Esophagus muscularis mucosa (tissue), 4 donors: ENCODE results near the gene ZIC4. TPM values are rescaled to one million over a fixed set of nuclear protein-coding genes. Genes with fewer than 3 reads are reported as not detected.

Experiments
- DNase-seq: peaks from one replicate; pipeline ENCODE4 v3.0.0-alpha.2; 2017; ENCODE audit errors: extremely low spot score
- H3K27ac ChIP-seq, 4 donors: fragments of 200-600 bp; sonication (generic); replicated peaks in 1 of 4; 1 replicate in 3 of 4; 2 replicates in 1 of 4; pipeline ENCODE4 v1.5.1; 2016 to 2019; ENCODE audit warnings: mild to moderate bottlenecking in 1 of 4
- H3K27me3 ChIP-seq, 4 donors: fragments of 200-600 bp; sonication (generic); one replicate each; pipeline versions ENCODE4 v1.5.1 to v1.6.0; 2016 to 2019
- H3K36me3 ChIP-seq, 4 donors: fragments of 200-600 bp; sonication (generic); one replicate each; pipeline ENCODE4 v1.5.1; 2016 to 2019
- H3K4me1 ChIP-seq, 4 donors: fragments of 200-600 bp; sonication (generic); one replicate each; pipeline ENCODE4 v1.5.1; 2016 to 2019
- H3K4me3 ChIP-seq, 4 donors: fragments of 200-600 bp; sonication (generic); 1 replicate in 2 of 4; 2 replicates in 2 of 4; pipeline ENCODE4 v1.5.1; 2016 to 2019; ENCODE audit warnings: mild to moderate bottlenecking in 4 of 4, moderate library complexity in 1 of 4
- H3K9me3 ChIP-seq, 4 donors: fragments of 200-600 bp; sonication (generic); 1 replicate in 3 of 4; 2 replicates in 1 of 4; pipeline ENCODE4 v1.5.1; 2016 to 2019
- EP300 ChIP-seq: sonication (generic); formaldehyde crosslinking; IDR thresholded peaks from one replicate; pipeline ENCODE4 v1.6.1; 2017; ENCODE audit warnings: antibody characterized with exemption
- POLR2A ChIP-seq: fragments of 450-650 bp; IDR thresholded peaks from one replicate; pipeline ENCODE4 v1.6.1; 2017; ENCODE audit warnings: antibody characterized with exemption, moderate library complexity, mild to moderate bottlenecking, low read depth
- POLR2AphosphoS5 ChIP-seq, 2 donors: sonication (generic); formaldehyde crosslinking; IDR thresholded peaks; one replicate each; pipeline ENCODE4 v1.6.1; 2017; ENCODE audit warnings: antibody characterized with exemption in 2 of 2
- WGBS: methylation state at CpG from one replicate; pipeline ENCODE4 v1.1.5; 2018; 5-methylcytosine and 5-hydroxymethylcytosine counted together
- intact Hi-C: fragments of 100-400 bp; cut with DNase I; formaldehyde crosslinking; loops from one replicate; pipeline ENCODE4 v1.15.1; 2023
- total RNA-seq, 4 donors: library from RNA; depleted of rRNA; stranded (reverse); fragments of >200 nt; gene quantifications; one replicate each; pipeline versions ENCODE4 v1.1.0 to v1.2.1, GENCODE V29; 2016
- TF ChIP-seq, protein P1 (sequence below), 3 experiments: fragments of 200-600 bp in 2 of 3; fragments of 450-650 bp in 1 of 3; sonication (generic) in 2 of 3; IDR thresholded peaks; one replicate each; pipeline ENCODE4 v1.5.1; 2017 to 2019; ENCODE audit warnings: antibody characterized with exemption in 3 of 3, mild to moderate bottlenecking in 2 of 3, moderate library complexity in 1 of 3

Gene ZIC4
- total RNA-seq, 4 donors from 2014 or later: not detected

DNA sequence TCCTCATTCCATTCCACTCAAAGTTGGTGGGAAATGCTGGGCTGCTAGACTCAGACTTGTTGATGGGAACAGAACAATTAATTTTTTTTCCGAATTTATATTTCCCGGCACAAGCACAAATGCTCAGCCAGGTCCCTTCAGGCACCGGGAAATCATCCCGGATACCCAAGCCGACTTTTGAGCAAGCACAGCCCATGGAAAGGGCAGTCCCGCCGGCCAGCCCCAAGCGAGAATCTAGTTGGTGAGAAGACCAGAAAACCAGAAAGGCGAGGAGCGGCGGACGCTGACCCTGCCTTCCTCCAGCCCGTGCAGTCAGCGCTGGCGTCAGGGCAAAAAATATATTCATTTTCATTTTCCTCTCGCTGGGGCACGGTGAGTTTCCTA lies 763 bp upstream of the ZIC4 start:
- Histone ChIP-seq H3K9me3 (peaks cover 0 to 5% (median 0%) of the 10 kb centered on the region in 4 donors), H3K4me3 (peak overlapping the region in 1 of 4 donors; percentile 30), H3K27ac (no peak overlapping the region), H3K36me3 (no peaks in the 10 kb centered on the region), H3K4me1 (peaks cover 28 to 72% (median 48%) of the 10 kb centered on the region in 4 donors), H3K27me3 (peaks cover 9 to 100% (median 78%) of the 10 kb centered on the region in 4 donors)
- peak; percentile 82 for DNase-seq
- intact Hi-C loops: no loop called here
- TF ChIP-seq, protein P1, sequence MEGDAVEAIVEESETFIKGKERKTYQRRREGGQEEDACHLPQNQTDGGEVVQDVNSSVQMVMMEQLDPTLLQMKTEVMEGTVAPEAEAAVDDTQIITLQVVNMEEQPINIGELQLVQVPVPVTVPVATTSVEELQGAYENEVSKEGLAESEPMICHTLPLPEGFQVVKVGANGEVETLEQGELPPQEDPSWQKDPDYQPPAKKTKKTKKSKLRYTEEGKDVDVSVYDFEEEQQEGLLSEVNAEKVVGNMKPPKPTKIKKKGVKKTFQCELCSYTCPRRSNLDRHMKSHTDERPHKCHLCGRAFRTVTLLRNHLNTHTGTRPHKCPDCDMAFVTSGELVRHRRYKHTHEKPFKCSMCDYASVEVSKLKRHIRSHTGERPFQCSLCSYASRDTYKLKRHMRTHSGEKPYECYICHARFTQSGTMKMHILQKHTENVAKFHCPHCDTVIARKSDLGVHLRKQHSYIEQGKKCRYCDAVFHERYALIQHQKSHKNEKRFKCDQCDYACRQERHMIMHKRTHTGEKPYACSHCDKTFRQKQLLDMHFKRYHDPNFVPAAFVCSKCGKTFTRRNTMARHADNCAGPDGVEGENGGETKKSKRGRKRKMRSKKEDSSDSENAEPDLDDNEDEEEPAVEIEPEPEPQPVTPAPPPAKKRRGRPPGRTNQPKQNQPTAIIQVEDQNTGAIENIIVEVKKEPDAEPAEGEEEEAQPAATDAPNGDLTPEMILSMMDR (IDR thresholded peaks at IDR 0.05): no peak
- TF ChIP-seq POLR2A (no peak), EP300 (no peak), POLR2AphosphoS5 (IDR thresholded peaks at IDR 0.05) (no peak)
- WGBS: 7% methylated on average over 17 of the region's 17 CpGs

DNA sequence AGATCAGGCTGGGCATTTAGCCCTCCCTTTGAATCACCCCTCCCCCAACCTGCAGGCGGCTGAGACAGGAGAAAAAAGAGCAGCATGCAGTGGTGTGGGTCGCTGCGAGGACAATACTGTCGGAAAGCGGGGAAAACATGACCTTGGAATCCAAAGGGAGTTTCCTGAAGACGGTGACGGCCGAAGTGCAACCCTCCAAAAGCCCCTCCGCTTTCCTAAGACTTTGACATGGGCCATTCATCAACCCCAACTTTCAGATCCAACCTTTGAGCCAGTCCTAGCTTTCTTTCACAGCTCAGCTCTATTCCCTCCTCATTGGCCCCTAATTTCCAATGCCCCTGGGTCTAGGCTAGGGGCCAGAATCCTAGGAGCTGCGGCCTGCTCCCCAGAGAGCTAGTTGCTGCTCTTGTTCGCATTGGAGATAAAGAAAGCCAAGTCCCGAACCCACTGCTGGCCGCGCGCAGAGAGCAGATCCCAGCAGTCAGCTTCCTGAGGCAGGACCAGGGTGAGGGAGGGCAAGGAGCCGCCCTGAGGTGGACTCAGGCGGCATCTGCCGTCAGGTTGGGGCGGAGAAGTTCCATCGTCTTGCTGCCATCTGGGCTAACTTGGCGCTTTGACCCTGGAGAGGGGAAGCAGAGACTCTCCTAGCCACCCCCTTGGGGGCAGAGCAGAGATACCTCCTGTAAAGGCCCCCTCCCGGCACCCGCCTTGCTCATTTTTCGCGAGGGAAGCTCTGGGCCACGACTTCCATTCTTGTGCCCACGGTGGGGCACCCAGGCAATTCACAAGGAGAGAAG lies 914 bp downstream of the ZIC4 start:
- peaks cover 17 to 55% (median 35%) of the 10 kb centered on the region in 4 donors for H3K4me1 ChIP-seq
- H3K27ac ChIP-seq: no peak overlapping the region
- H3K9me3 ChIP-seq: no peaks in the 10 kb centered on the region
- 16% methylated on average over 19 of the region's 27 CpGs for WGBS
- no peaks in the 10 kb centered on the region for H3K36me3 ChIP-seq
- no peak overlapping the region for H3K4me3 ChIP-seq
- TF ChIP-seq EP300 (no peak), POLR2A (no peak), POLR2AphosphoS5 (IDR thresholded peaks at IDR 0.05) (no peak)
- TF ChIP-seq, protein P1 (IDR thresholded peaks at IDR 0.05): no peak
- intact Hi-C loops: no loop called here
- DNase-seq: peak; percentile 77
- peaks cover 9 to 100% (median 63%) of the 10 kb centered on the region in 4 donors for H3K27me3 ChIP-seq

DNA sequence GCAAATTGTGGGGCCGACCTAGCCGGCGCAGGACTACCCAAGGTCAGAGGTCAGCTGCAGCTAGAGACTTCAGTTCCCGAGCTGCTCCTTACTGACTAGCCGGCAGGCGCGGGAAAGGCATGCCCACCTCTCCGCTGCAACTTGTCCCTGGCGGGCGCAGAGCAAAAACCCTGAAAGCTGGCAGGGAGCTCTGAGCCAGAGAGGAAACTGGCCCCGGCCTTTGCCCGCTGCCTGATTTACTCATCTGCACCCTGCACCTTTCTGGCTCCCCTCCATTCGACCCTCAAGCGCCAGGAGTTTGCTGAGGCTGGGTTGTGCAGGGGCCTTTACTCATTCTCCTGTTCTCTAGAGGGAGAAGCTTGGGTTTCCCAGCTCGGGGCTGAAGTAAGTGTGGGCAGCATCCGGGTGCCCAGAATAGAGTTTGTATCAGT lies 1.5 kb downstream of the ZIC4 start:
- TF ChIP-seq POLR2AphosphoS5 (IDR thresholded peaks at IDR 0.05): no peak
- TF ChIP-seq, protein P1 (IDR thresholded peaks at IDR 0.05): no peak
- no peak for TF ChIP-seq EP300
- TF ChIP-seq POLR2A: no peak
- peak; percentile 60 for DNase-seq
- peaks cover 11 to 49% (median 28%) of the 10 kb centered on the region in 4 donors for H3K4me1 ChIP-seq
- H3K27me3 ChIP-seq: peaks cover 4 to 100% (median 59%) of the 10 kb centered on the region in 4 donors
- intact Hi-C loops: no loop called here
- H3K9me3 ChIP-seq: peaks cover 0 to under 1% (median 0%) of the 10 kb centered on the region in 4 donors
- no peaks in the 10 kb centered on the region for H3K36me3 ChIP-seq
- 20% methylated on average over 16 of the region's 16 CpGs for WGBS
- H3K27ac ChIP-seq: no peak overlapping the region
- no peak overlapping the region for H3K4me3 ChIP-seq

DNA sequence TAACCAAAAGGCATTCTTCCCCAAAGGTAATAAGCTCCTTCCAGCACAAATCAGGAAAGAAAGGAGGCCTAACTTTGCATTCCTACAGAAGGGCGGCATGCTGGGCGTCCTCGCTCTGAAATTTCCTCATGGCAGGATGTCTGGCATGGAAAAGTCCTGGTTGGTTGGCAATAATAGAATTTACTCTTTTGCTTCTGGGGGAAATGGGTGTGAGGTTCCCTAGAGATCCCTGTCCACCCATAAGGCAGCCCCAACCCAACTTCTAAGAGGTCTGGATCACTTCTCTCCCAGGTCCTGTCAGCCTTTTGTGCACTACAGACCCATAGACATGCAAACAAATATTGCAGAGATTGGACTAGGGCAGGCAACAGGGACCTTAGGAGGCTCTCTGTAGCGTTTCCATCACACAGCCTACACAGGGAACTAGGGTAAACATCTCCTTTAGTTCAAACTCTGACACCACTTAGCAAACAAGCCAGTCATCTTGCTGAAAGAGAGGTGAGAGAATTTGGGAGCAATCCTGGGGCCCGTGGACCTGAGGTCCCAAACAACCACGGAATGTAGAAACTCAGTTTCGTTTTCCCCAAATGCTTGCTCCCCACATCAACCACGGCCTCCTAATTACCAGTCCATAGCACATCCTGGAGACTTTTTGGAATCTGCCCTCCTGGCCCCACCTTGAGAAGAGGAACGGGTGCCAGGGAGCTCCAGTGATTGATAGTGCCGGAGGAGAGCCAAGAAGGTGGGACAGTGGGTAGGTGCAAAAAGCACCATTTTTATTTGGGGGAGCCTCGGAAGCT lies 2.1 kb downstream of the ZIC4 start:
- H3K36me3 ChIP-seq: no peaks in the 10 kb centered on the region
- H3K27me3 ChIP-seq: peaks cover 0 to 100% (median 54%) of the 10 kb centered on the region in 4 donors
- no peak overlapping the region for H3K4me3 ChIP-seq
- H3K27ac ChIP-seq: no peak overlapping the region
- DNase-seq: no peak
- peaks cover 0 to 4% (median 0%) of the 10 kb centered on the region in 4 donors for H3K9me3 ChIP-seq
- intact Hi-C loops: no loop called here
- no peak for TF ChIP-seq POLR2AphosphoS5 (IDR thresholded peaks at IDR 0.05)
- no peak for TF ChIP-seq EP300
- no peak for TF ChIP-seq POLR2A
- TF ChIP-seq, protein P1 (IDR thresholded peaks at IDR 0.05): no peak
- 38% methylated on average over 11 of the region's 11 CpGs for WGBS
- peaks cover 7 to 43% (median 22%) of the 10 kb centered on the region in 4 donors for H3K4me1 ChIP-seq
